Measurements from ENCODE around the gene TMUB2. TPM values are rescaled to one million over a fixed set of nuclear protein-coding genes. Genes with fewer than 3 reads are reported as not detected.
A peak's percentile ranks its signal among the peaks of the same experiment; 100 is the strongest.

TMUB2 gene
- total RNA-seq, 2 donors from 2014 or later = 52.2 to 53.1 TPM

- H3K4me3 Mint-ChIP-seq = peak overlapping the region; percentile 93
- H3K27ac Mint-ChIP-seq = peak overlapping the region; percentile 83
- H3K36me3 Mint-ChIP-seq (ENCODE audit: low read depth) = peaks cover 2% of the 10 kb centered on the region
- H3K9me3 ChIP-seq (ENCODE audit: control insufficient read depth, low read length, poor library complexity, severe bottlenecking) = no peaks in the 10 kb centered on the region
- no peak for DNase-seq
- H3K4me1 Mint-ChIP-seq = peaks cover 40% of the 10 kb centered on the region
- H3K27me3 Mint-ChIP-seq = no peaks in the 10 kb centered on the region
- ATAC-seq = no peak
These were observed 13.8 kb downstream of the TMUB2 start for GRCh38 chr17:44200478-44201155.

GRCh38 chr17:44202756-44203155 is 16.0 kb downstream of the TMUB2 start:
- Mint-ChIP-seq H3K4me3 (peak overlapping the region; percentile 55), H3K36me3 (ENCODE audit: low read depth) (peaks cover 2% of the 10 kb centered on the region), H3K27me3 (no peaks in the 10 kb centered on the region), H3K27ac (peak overlapping the region; percentile 89), H3K4me1 (peaks cover 40% of the 10 kb centered on the region)
- ATAC-seq (no peak), DNase-seq (no peak)
- no peaks in the 10 kb centered on the region for H3K9me3 ChIP-seq (ENCODE audit: control insufficient read depth, low read length, poor library complexity, severe bottlenecking)

GRCh38 chr17:44203731-44204440 is 17.1 kb downstream of the TMUB2 start:
- H3K9me3 ChIP-seq (ENCODE audit: control insufficient read depth, low read length, poor library complexity, severe bottlenecking) = no peaks in the 10 kb centered on the region
- peak overlapping the region; percentile 34 for H3K4me3 Mint-ChIP-seq
- H3K36me3 Mint-ChIP-seq (ENCODE audit: low read depth) = peaks cover 2% of the 10 kb centered on the region
- H3K27me3 Mint-ChIP-seq = no peaks in the 10 kb centered on the region
- H3K4me1 Mint-ChIP-seq = peaks cover 38% of the 10 kb centered on the region
- peak overlapping the region; percentile 89 for H3K27ac Mint-ChIP-seq
- no peak for ATAC-seq
- DNase-seq = no peak

- no peaks in the 10 kb centered on the region for H3K9me3 ChIP-seq (ENCODE audit: control insufficient read depth, low read length, poor library complexity, severe bottlenecking)
- Mint-ChIP-seq H3K4me3 (no peak overlapping the region), H3K27me3 (no peaks in the 10 kb centered on the region), H3K27ac (no peak overlapping the region), H3K4me1 (peaks cover 38% of the 10 kb centered on the region), H3K36me3 (ENCODE audit: low read depth) (peaks cover 2% of the 10 kb centered on the region)
- ATAC-seq (no peak), DNase-seq (no peak)
These were observed 17.7 kb downstream of the TMUB2 start for GRCh38 chr17:44204441-44204882.

DNA sequence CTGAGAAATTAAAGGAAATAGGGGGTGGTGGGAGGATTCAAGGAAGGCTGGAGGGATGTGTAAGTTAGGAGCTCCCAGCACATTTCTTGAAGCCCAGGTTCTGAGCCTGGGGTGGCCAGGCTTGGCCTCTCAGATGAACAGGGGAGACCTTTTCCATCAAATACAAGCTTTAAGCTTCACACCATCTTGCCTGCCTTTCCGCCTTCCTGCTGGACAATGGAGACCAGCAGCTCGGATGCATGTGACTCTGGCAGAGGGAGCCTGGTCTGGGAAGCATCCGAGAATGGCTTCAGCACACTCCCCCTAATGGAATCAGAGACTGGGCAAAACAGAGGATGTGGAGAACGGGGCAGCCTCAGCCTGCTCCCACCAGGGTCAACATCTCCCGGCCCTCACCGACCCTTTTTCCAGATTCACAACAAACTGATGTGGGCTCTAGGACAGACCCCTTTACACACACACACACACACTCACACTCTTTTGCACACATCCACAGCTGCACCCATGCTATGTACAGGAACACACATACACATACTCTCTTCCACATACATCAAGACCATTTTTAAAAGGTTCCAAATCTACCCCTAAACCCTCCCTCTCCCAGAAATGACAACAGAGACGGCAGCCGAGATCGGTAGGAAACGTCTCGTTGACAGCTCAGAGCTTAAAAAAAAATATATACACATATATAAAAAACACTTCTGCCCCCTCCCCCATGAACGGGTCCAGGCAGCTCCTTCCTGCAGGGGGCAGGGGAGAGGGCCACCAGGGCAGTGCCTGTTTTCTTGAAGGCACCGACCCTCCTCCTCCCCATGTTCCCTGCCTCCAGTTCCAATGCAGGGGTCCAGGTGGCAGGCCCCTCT is 19.4 kb downstream of the TMUB2 start:
- H3K9me3 ChIP-seq (ENCODE audit: control insufficient read depth, low read length, poor library complexity, severe bottlenecking) = no peaks in the 10 kb centered on the region
- peaks cover 2% of the 10 kb centered on the region for H3K36me3 Mint-ChIP-seq (ENCODE audit: low read depth)
- ATAC-seq = no peak
- peaks cover 36% of the 10 kb centered on the region for H3K4me1 Mint-ChIP-seq
- H3K27me3 Mint-ChIP-seq = no peaks in the 10 kb centered on the region
- peak overlapping the region; percentile 34 for H3K27ac Mint-ChIP-seq
- no peak for DNase-seq
- H3K4me3 Mint-ChIP-seq = no peak overlapping the region

DNA sequence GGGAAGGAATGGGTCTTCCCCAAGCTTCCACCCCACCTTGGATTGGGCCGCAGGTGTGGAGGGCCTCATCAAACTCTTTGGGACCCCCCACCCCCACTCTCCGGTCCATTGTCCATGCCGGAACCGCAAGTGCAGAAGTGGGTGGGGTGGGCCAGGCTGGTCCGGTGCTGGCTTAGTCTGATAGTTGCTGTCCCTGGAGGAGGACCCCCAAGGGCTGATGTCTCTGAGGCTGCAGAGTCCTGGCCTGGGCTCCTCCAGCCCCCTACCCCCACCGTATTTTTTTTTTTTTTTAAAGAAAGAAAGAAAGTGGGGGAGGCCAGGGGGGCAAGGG is 20.0 kb downstream of the TMUB2 start:
- no peak for DNase-seq
- no peak overlapping the region for H3K4me3 Mint-ChIP-seq
- H3K27ac Mint-ChIP-seq = peak overlapping the region; percentile 34
- H3K36me3 Mint-ChIP-seq (ENCODE audit: low read depth) = peaks cover 2% of the 10 kb centered on the region
- no peaks in the 10 kb centered on the region for H3K27me3 Mint-ChIP-seq
- no peak for ATAC-seq
- H3K4me1 Mint-ChIP-seq = peaks cover 35% of the 10 kb centered on the region
- no peaks in the 10 kb centered on the region for H3K9me3 ChIP-seq (ENCODE audit: control insufficient read depth, low read length, poor library complexity, severe bottlenecking)

DNA sequence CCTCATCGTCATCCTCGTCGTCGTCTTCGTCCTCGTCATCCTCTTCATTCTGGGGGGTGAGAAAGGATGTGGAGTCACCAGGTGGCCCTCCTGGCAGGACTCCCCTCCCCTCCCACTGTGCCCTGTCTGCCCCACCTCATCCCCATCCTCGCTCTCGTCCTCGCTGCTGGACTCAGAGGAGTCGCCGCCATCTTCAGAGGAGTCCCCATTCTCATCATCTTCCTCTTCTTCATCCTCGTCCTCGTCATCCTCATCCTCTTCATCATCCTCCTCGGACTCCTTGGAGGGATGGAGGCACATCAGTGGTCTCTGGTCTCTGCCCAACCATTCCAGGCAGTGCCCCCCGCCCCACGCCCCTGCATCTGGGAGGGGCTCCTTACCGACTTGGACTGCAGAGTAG is 20.5 kb downstream of the TMUB2 start:
- no peaks in the 10 kb centered on the region for H3K9me3 ChIP-seq (ENCODE audit: control insufficient read depth, low read length, poor library complexity, severe bottlenecking)
- DNase-seq (no peak), ATAC-seq (no peak)
- peaks cover 2% of the 10 kb centered on the region for H3K36me3 Mint-ChIP-seq (ENCODE audit: low read depth)
- no peak overlapping the region for H3K27ac Mint-ChIP-seq
- peaks cover 34% of the 10 kb centered on the region for H3K4me1 Mint-ChIP-seq
- H3K4me3 Mint-ChIP-seq = peak overlapping the region; percentile 60
- H3K27me3 Mint-ChIP-seq = no peaks in the 10 kb centered on the region

GRCh38 chr17:44207743-44208142 is 21.0 kb downstream of the TMUB2 start:
- H3K4me1 Mint-ChIP-seq = peaks cover 32% of the 10 kb centered on the region
- ATAC-seq = no peak
- peak overlapping the region; percentile 83 for H3K27ac Mint-ChIP-seq
- no peaks in the 10 kb centered on the region for H3K27me3 Mint-ChIP-seq
- no peak overlapping the region for H3K4me3 Mint-ChIP-seq
- H3K9me3 ChIP-seq (ENCODE audit: control insufficient read depth, low read length, poor library complexity, severe bottlenecking) = no peaks in the 10 kb centered on the region
- peaks cover 2% of the 10 kb centered on the region for H3K36me3 Mint-ChIP-seq (ENCODE audit: low read depth)
- no peak for DNase-seq

GRCh38 chr17:44209786-44210341 is 23.1 kb downstream of the TMUB2 start:
- H3K9me3 ChIP-seq (ENCODE audit: control insufficient read depth, low read length, poor library complexity, severe bottlenecking) = no peaks in the 10 kb centered on the region
- DNase-seq (no peak), ATAC-seq (peak; percentile 39)
- peak overlapping the region; percentile 89 for H3K27ac Mint-ChIP-seq
- no peaks in the 10 kb centered on the region for H3K27me3 Mint-ChIP-seq
- peaks cover 11% of the 10 kb centered on the region for H3K36me3 Mint-ChIP-seq (ENCODE audit: low read depth)
- H3K4me3 Mint-ChIP-seq = peak overlapping the region; percentile 67
- H3K4me1 Mint-ChIP-seq = peaks cover 35% of the 10 kb centered on the region

DNA sequence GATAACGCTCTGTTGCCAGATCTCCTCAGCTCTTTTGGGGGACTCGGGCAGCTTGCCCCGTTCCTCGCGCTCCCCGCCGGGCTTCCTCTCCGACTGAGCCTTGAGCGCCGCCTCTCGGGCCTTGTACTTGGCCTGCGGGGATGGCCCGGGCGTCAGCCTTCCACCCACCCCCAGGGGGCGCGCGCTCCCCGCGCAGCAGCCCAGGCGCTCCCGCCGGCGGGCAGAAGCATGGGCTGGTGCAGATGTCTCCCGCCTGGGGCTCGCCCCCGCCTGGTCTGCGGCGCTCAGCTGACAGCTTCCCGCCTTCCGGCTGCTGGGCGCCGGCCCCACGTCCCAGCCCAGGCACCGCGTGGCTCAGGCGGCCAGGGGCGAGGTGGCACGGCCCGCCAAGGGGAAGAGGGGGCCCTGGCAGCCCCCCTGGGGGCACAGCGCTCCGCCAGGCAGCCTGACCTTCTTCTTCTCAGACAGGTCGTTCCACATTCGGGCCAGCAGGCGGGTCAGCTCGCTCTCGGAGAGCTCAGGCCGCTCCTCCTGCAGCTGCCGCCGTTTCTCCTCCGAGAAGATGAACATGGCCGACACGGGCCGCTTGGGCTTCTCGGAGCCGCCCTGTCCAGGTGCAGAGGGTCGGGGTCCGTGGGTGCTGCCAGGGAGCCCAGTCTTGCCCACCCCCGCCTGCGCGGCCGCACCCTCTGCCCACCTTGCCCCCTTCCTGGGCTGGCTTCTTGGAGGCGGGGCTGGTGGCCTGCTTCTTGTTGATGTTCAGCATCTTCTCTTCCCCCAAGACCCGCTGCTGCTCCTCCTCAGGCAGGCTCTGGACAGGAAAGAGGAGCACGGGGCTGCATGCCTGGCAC is 23.8 kb downstream of the TMUB2 start:
- peaks cover 43% of the 10 kb centered on the region for H3K4me1 Mint-ChIP-seq
- H3K4me3 Mint-ChIP-seq = peak overlapping the region; percentile 67
- peak overlapping the region; percentile 89 for H3K27ac Mint-ChIP-seq
- ATAC-seq = peak; percentile 99
- H3K9me3 ChIP-seq (ENCODE audit: control insufficient read depth, low read length, poor library complexity, severe bottlenecking) = no peaks in the 10 kb centered on the region
- peak; percentile 86 to 93 (median 93) for DNase-seq
- H3K36me3 Mint-ChIP-seq (ENCODE audit: low read depth) = peaks cover 11% of the 10 kb centered on the region
- no peaks in the 10 kb centered on the region for H3K27me3 Mint-ChIP-seq

GRCh38 chr17:44211281-44212265 is 24.8 kb downstream of the TMUB2 start:
- Mint-ChIP-seq H3K27me3 (no peaks in the 10 kb centered on the region), H3K36me3 (ENCODE audit: low read depth) (peaks cover 14% of the 10 kb centered on the region), H3K27ac (no peak overlapping the region), H3K4me1 (peaks cover 48% of the 10 kb centered on the region), H3K4me3 (peak overlapping the region; percentile 5)
- DNase-seq (no peak), ATAC-seq (no peak)
- no peaks in the 10 kb centered on the region for H3K9me3 ChIP-seq (ENCODE audit: control insufficient read depth, low read length, poor library complexity, severe bottlenecking)
